ENCODE results near the gene KIF5B.
"Not testable (repeated sequence)": the region's sequence is repeated elsewhere in the genome, so short reads cannot be mapped to it uniquely, and the experiment has no call there.

KIF5B gene

DNA sequence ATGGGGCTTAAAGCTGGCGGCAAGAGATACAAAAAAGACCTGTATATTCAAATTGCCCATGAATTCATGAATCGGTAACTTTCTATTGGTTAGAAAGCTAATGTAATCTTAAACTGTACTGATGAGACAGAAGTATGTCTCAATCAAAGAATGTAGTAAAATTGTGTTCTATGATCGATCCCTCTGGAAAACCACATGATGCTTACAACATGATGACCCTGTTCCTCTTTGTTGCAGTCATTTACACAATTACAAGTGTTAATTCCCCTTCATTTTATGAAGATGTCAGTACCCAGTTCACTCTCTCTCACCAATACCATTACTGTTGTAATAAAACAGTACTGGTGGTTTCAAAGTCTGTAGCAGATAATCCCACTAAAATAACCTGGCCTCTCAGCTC, 10.1 kb downstream of the KIF5B start:
- no peak overlapping the region for H3K9ac ChIP-seq (ENCODE audit: low read length)
- no peaks in the 10 kb centered on the region for H3K4me1 ChIP-seq (ENCODE audit: low read length)
- no peak for TF ChIP-seq EZH2 (optimal IDR thresholded peaks at IDR 0.05; ENCODE audit: low read depth, low read length)
- TF ChIP-seq, protein P1, sequence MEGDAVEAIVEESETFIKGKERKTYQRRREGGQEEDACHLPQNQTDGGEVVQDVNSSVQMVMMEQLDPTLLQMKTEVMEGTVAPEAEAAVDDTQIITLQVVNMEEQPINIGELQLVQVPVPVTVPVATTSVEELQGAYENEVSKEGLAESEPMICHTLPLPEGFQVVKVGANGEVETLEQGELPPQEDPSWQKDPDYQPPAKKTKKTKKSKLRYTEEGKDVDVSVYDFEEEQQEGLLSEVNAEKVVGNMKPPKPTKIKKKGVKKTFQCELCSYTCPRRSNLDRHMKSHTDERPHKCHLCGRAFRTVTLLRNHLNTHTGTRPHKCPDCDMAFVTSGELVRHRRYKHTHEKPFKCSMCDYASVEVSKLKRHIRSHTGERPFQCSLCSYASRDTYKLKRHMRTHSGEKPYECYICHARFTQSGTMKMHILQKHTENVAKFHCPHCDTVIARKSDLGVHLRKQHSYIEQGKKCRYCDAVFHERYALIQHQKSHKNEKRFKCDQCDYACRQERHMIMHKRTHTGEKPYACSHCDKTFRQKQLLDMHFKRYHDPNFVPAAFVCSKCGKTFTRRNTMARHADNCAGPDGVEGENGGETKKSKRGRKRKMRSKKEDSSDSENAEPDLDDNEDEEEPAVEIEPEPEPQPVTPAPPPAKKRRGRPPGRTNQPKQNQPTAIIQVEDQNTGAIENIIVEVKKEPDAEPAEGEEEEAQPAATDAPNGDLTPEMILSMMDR (IDR thresholded peaks at IDR 0.05; ENCODE audit: low read length), result no peak
- no peak overlapping the region for H3K4me3 ChIP-seq (ENCODE audit: low read length)
- H3K27me3 ChIP-seq (replicated peaks; ENCODE audit: insufficient read depth, low read length), result no peaks in the 10 kb centered on the region
- peaks cover 53% of the 10 kb centered on the region for H4K20me1 ChIP-seq (ENCODE audit: insufficient read depth, low read length)
- peaks cover 100% of the 10 kb centered on the region for H3K79me2 ChIP-seq (ENCODE audit: low read length)
- no peak overlapping the region for H3K4me2 ChIP-seq (ENCODE audit: low read depth, low read length)
- H2AFZ ChIP-seq (ENCODE audit: low read length), result no peak overlapping the region
- no peak for DNase-seq
- no peaks in the 10 kb centered on the region for H3K9me3 ChIP-seq (replicated peaks; ENCODE audit: insufficient read depth, low read length)
- no peaks in the 10 kb centered on the region for H3K9me2 ChIP-seq (replicated peaks; ENCODE audit: insufficient read depth, low read length)
- H3F3A ChIP-seq (ENCODE audit: insufficient read depth, low read length), result no peaks in the 10 kb centered on the region
- H3K36me3 ChIP-seq (replicated peaks; ENCODE audit: insufficient read depth, low read length), result 0 out of 2 replicates have a peak, but pooled peaks cover 2% of the 10 kb centered on the region
- H3K27ac ChIP-seq (ENCODE audit: low read length), result no peak overlapping the region

DNA sequence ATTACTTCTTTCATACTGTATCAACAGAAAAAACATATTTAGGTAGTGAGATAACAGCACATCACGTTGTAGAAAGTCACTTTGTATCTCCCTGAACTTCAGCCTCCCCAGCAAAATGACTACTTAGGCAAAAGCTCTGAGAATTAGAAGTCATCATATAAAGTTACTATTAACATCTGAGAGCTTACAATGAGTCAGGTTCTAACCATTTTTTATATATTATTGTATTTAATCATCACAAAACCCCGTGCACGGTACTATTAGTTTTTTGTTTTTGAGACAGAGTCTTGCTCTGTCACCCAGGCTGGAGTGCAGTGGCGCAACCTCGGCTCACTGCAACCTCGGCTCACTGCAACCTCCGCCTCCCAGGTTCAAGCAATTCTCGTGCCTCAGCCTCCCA, 13.5 kb downstream of the KIF5B start:
- not testable (repeated sequence) for H2AFZ ChIP-seq (ENCODE audit: low read length); H3K9me3 ChIP-seq (replicated peaks; ENCODE audit: insufficient read depth, low read length); H3K4me3 ChIP-seq (ENCODE audit: low read length); H3K9me2 ChIP-seq (replicated peaks; ENCODE audit: insufficient read depth, low read length); H3K9ac ChIP-seq (ENCODE audit: low read length); H3K27me3 ChIP-seq (replicated peaks; ENCODE audit: insufficient read depth, low read length); DNase-seq; H3K36me3 ChIP-seq (replicated peaks; ENCODE audit: insufficient read depth, low read length); H3K27ac ChIP-seq (ENCODE audit: low read length); H3F3A ChIP-seq (ENCODE audit: insufficient read depth, low read length); H3K4me2 ChIP-seq (ENCODE audit: low read depth, low read length); H3K4me1 ChIP-seq (ENCODE audit: low read length)
- Histone ChIP-seq H4K20me1 (ENCODE audit: insufficient read depth, low read length) (peaks cover 31% of the 10 kb centered on the region), H3K79me2 (ENCODE audit: low read length) (peaks cover 98% of the 10 kb centered on the region)

DNA sequence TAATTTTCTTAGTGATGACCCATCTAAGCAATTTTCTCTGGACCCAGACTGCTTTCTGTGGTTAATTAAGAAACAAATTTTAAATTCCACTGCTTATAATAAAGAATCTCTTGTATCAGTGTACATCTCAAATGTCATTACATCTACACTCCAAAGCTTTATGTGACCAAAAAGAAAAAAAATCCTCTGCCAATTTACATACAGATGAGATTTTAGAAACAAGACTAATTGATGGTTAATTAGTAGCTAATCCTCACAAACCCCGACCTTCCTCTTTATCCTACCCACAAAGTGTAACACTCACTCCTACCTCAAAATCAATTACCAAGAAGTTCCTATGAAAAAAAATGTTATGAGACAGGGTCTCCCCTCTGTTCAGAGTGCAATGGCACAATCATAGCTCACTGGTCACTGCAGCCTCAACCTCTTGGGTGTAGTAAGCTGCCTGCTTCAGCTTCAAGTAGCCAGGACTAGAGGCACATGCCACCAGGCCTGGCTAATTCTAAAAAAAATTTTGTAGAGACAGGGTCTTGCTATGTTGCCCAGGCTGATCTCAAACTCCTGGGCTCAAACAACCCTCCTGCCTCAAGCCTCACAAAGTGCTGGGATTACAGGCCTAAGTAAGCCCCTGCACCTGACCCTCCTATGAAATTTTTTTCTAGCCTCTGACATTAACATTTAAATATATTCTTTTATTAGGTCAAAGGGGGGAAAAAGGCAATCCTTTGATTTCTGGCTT, 14.8 kb downstream of the KIF5B start:
- peaks cover 9% of the 10 kb centered on the region; the same call in 1 of the 2 replicates for H3K4me1 ChIP-seq (ENCODE audit: low read length)
- H3K27ac ChIP-seq (ENCODE audit: low read length), result no peak overlapping the region
- H3K4me3 ChIP-seq (ENCODE audit: low read length), result no peak overlapping the region
- no peak overlapping the region for H3K4me2 ChIP-seq (ENCODE audit: low read depth, low read length)
- no peak overlapping the region for H3K9ac ChIP-seq (ENCODE audit: low read length)
- DNase-seq, result no peak
- H3K79me2 ChIP-seq (ENCODE audit: low read length), result peaks cover 97% of the 10 kb centered on the region
- no peaks in the 10 kb centered on the region for H3K9me2 ChIP-seq (replicated peaks; ENCODE audit: insufficient read depth, low read length)
- H4K20me1 ChIP-seq (ENCODE audit: insufficient read depth, low read length), result peaks cover 24% of the 10 kb centered on the region
- H3F3A ChIP-seq (ENCODE audit: insufficient read depth, low read length), result no peaks in the 10 kb centered on the region; the same call in 1 of the 2 replicates
- no peaks in the 10 kb centered on the region for H3K27me3 ChIP-seq (replicated peaks; ENCODE audit: insufficient read depth, low read length)
- H3K9me3 ChIP-seq (replicated peaks; ENCODE audit: insufficient read depth, low read length), result no peaks in the 10 kb centered on the region
- H2AFZ ChIP-seq (ENCODE audit: low read length), result no peak overlapping the region
- TF ChIP-seq, protein P1 (IDR thresholded peaks at IDR 0.05; ENCODE audit: low read length), result no peak
- no peak for TF ChIP-seq EZH2phosphoT487 (IDR thresholded peaks at IDR 0.05; ENCODE audit: low read length)
- no peak for TF ChIP-seq EZH2 (optimal IDR thresholded peaks at IDR 0.05; ENCODE audit: low read depth, low read length)
- H3K36me3 ChIP-seq (replicated peaks; ENCODE audit: insufficient read depth, low read length), result peaks cover 14% of the 10 kb centered on the region; the same call in 1 of the 2 replicates

DNA sequence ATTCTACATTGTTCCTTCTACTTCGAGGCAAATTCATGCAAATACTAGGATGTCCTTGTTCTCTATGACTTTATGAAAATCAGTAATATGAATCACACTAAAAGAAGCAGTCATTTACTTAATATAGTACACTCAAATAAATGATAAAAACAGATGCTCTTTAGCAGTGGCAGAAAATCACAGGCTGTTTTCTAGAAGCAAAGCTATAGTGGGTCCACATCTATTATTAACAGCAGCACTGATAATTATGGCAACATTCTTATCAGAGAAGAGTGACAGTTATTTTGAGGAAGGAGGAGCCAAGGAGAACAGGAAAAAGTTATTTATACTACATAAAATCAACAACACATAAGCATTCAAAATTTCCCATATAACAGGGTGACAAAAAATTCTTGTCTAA, 16.5 kb downstream of the KIF5B start:
- H3K4me1 ChIP-seq (ENCODE audit: low read length), result peaks cover 9% of the 10 kb centered on the region; the same call in 1 of the 2 replicates
- peaks cover 12% of the 10 kb centered on the region; the same call in 1 of the 2 replicates for H3K36me3 ChIP-seq (replicated peaks; ENCODE audit: insufficient read depth, low read length)
- no peaks in the 10 kb centered on the region for H3K9me3 ChIP-seq (replicated peaks; ENCODE audit: insufficient read depth, low read length)
- no peaks in the 10 kb centered on the region; the same call in 1 of the 2 replicates for H3F3A ChIP-seq (ENCODE audit: insufficient read depth, low read length)
- H3K4me2 ChIP-seq (ENCODE audit: low read depth, low read length), result no peak overlapping the region
- peaks cover 81% of the 10 kb centered on the region for H3K79me2 ChIP-seq (ENCODE audit: low read length)
- no peak overlapping the region for H3K4me3 ChIP-seq (ENCODE audit: low read length)
- H3K27me3 ChIP-seq (replicated peaks; ENCODE audit: insufficient read depth, low read length), result no peaks in the 10 kb centered on the region
- no peak for DNase-seq
- H2AFZ ChIP-seq (ENCODE audit: low read length), result no peak overlapping the region
- H4K20me1 ChIP-seq (ENCODE audit: insufficient read depth, low read length), result peaks cover 24% of the 10 kb centered on the region
- H3K9ac ChIP-seq (ENCODE audit: low read length), result no peak overlapping the region
- H3K27ac ChIP-seq (ENCODE audit: low read length), result no peak overlapping the region
- TF ChIP-seq, protein P1 (IDR thresholded peaks at IDR 0.05; ENCODE audit: low read length), result no peak
- no peak for TF ChIP-seq EZH2 (optimal IDR thresholded peaks at IDR 0.05; ENCODE audit: low read depth, low read length)
- TF ChIP-seq EZH2phosphoT487 (IDR thresholded peaks at IDR 0.05; ENCODE audit: low read length), result no peak
- H3K9me2 ChIP-seq (replicated peaks; ENCODE audit: insufficient read depth, low read length), result no peaks in the 10 kb centered on the region
